ENCODE data around the gene PPP4R2. TPM values are rescaled to one million over a fixed set of nuclear protein-coding genes. Genes with fewer than 3 reads are reported as not detected.

PPP4R2 gene
- total RNA-seq, 1 donor from 2014 or later: 55.5 TPM

DNA sequence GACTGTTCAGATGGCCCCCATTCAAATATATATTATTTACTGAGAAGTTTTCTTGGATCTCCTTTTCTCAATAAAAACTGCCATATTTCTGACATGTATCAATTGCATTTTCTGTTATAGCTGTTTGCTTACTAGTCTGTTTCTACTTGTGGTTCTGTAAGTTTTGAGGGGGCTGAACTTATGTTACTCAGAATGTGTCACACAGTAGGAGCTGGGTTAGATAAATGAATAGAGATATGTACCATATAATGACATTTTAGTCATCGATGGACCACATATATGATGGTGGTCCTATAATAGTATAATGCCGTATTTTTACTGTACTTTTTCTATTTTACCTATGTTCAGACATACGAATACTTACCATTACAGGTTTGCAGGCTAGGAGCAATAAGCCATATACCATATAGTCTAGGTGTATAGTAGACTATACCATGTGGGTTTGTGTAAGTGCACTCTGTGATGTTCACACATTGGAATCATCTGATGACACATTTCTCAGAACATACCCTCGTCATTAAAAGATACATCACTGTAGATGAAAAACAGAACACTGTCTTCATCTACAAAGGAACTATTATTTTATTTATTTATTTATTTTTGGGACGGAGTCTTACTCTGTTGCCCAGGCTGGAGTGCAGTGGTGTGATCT is 22.3 kb downstream of the PPP4R2 start:
- Histone ChIP-seq H3K27me3 (ENCODE audit: low read depth) (no peaks in the 10 kb centered on the region), H3K9me3 (replicated peaks) (no peaks in the 10 kb centered on the region), H3K4me1 (peaks cover 78% of the 10 kb centered on the region), H3K4me3 (no peak overlapping the region), H3K27ac (replicated peaks) (no peak overlapping the region), H3K36me3 (no peaks in the 10 kb centered on the region)
- intact Hi-C loops (cut with micrococcal nuclease): no loop called here
- DNase-seq: no peak
- TF ChIP-seq, protein P1, sequence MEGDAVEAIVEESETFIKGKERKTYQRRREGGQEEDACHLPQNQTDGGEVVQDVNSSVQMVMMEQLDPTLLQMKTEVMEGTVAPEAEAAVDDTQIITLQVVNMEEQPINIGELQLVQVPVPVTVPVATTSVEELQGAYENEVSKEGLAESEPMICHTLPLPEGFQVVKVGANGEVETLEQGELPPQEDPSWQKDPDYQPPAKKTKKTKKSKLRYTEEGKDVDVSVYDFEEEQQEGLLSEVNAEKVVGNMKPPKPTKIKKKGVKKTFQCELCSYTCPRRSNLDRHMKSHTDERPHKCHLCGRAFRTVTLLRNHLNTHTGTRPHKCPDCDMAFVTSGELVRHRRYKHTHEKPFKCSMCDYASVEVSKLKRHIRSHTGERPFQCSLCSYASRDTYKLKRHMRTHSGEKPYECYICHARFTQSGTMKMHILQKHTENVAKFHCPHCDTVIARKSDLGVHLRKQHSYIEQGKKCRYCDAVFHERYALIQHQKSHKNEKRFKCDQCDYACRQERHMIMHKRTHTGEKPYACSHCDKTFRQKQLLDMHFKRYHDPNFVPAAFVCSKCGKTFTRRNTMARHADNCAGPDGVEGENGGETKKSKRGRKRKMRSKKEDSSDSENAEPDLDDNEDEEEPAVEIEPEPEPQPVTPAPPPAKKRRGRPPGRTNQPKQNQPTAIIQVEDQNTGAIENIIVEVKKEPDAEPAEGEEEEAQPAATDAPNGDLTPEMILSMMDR (IDR thresholded peaks at IDR 0.05; ENCODE audit: borderline replicate concordance): no peak

DNA sequence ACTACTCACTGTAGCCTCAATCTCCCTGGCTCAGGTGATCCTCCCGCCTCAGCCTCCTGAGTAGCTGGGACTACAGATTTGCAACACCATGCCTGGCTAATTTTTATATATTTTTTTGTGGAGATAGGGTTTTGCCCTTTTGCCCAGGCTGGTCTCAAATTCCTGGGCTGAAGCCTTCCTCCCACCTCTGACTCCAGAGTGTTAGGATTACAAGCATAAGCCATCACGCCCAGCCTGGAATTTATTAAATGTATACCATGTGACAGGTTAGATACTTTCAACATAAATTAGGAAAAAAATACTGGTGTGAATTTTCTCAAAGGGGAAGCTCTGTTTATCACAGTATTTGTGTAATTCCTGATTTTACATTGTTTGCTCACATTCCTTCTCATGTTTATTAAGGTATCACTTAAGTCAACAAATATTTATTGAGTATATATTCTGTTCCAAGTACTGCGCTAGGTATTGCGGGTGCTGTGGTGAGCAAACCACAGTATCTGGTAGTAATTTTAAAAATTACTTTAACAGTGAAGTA is 24.8 kb downstream of the PPP4R2 start:
- intact Hi-C loops (cut with micrococcal nuclease): no loop called here
- H3K9me3 ChIP-seq (replicated peaks): no peaks in the 10 kb centered on the region
- no peaks in the 10 kb centered on the region for H3K36me3 ChIP-seq
- TF ChIP-seq, protein P1 (IDR thresholded peaks at IDR 0.05; ENCODE audit: borderline replicate concordance): no peak
- no peak overlapping the region for H3K4me3 ChIP-seq
- H3K27ac ChIP-seq (replicated peaks): no peak overlapping the region
- H3K27me3 ChIP-seq (ENCODE audit: low read depth): no peaks in the 10 kb centered on the region
- H3K4me1 ChIP-seq: peaks cover 92% of the 10 kb centered on the region
- no peak for DNase-seq

DNA sequence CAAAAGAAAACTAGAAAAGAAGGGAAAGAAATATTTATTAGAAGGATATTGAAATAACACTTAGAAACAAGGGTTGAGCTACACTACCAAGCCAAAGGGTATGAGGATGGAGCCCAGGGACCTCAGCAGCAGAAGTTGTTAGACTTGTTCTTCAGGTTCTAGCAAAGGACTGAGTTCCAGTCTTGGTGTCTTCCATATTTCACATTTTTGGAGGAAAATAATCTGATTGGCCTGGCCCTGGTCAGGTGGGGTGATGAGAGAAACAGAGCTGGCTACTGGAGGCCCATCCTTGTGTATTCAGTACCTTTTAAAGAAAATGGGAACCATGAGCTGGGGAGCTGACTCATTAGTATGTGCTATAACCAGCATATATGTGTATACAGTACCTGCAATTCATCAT is 28.2 kb downstream of the PPP4R2 start:
- H3K4me3 ChIP-seq: no peak overlapping the region
- H3K4me1 ChIP-seq: peaks cover 95% of the 10 kb centered on the region
- no peaks in the 10 kb centered on the region for H3K36me3 ChIP-seq
- no peaks in the 10 kb centered on the region for H3K27me3 ChIP-seq (ENCODE audit: low read depth)
- H3K27ac ChIP-seq (replicated peaks): peak overlapping the region; percentile 29
- TF ChIP-seq, protein P1 (IDR thresholded peaks at IDR 0.05; ENCODE audit: borderline replicate concordance): no peak
- H3K9me3 ChIP-seq (replicated peaks): no peaks in the 10 kb centered on the region
- DNase-seq: no peak
- intact Hi-C loops (cut with micrococcal nuclease): no loop called here

DNA sequence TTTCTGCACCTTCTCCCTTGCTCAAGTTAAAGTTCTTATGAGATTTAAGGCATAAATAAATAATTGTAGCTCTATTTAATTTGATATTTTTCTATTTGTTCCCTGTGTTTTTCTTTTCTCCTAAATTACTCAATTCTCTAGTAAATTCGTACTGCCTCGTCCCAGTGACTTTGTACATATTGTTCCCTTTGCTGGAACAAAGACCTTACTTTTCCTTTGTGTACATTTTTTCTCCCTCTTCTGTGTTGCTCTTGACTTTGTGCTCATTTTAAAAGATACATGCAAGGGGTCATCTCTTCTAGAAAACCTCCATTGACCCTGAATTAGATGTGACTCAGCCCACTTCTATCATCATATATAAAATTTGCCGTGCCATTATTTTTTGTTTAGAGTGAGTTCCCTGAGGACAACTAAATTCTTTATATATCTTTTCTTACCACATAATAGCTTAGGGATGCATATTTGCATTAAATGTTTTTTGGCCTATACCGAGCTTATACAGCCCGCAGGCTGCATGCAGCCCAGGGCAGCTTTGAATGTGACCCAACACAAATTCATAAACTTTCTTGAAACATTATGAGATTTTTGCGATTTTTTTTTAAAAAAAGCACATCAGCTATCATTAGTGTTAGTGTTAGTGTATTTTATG is 29.6 kb downstream of the PPP4R2 start:
- Histone ChIP-seq H3K9me3 (replicated peaks) (no peaks in the 10 kb centered on the region), H3K4me3 (no peak overlapping the region), H3K27me3 (ENCODE audit: low read depth) (no peaks in the 10 kb centered on the region), H3K4me1 (peaks cover 94% of the 10 kb centered on the region), H3K36me3 (no peaks in the 10 kb centered on the region), H3K27ac (replicated peaks) (no peak overlapping the region)
- DNase-seq: no peak
- intact Hi-C loops (cut with micrococcal nuclease): no loop called here
- TF ChIP-seq, protein P1 (IDR thresholded peaks at IDR 0.05; ENCODE audit: borderline replicate concordance): no peak

DNA sequence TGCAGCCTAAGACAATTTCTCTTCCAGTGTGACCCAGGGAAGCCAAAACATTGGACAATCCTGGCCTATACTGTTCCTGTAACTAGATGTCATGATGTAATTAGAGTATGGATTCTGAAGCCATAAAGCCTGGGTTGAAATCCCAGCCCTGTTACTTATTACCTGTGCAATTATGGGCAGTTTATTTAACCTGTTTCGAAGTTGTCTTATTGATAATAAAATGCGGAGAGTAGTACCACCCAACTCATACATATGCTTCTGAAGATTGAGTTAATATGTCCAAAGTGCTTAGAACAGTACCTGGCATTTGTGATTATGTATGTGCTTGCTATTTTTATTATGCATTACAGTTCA is 30.1 kb downstream of the PPP4R2 start:
- Histone ChIP-seq H3K27me3 (ENCODE audit: low read depth) (no peaks in the 10 kb centered on the region), H3K4me1 (peaks cover 94% of the 10 kb centered on the region), H3K27ac (replicated peaks) (no peak overlapping the region), H3K9me3 (replicated peaks) (no peaks in the 10 kb centered on the region), H3K36me3 (no peaks in the 10 kb centered on the region), H3K4me3 (no peak overlapping the region)
- intact Hi-C loops (cut with micrococcal nuclease): no loop called here
- TF ChIP-seq, protein P1 (IDR thresholded peaks at IDR 0.05; ENCODE audit: borderline replicate concordance): no peak
- DNase-seq: no peak
